Activated CD4-positive, alpha-beta T cell treated with anti-CD3 and anti-CD28 coated beads, Interleukin-2, amount 10 ng/mL, durations not matched to agents 24 days and 14 days (primary cell): Measurements from ENCODE around the gene PRODH. TPM values are rescaled to one million over a fixed set of nuclear protein-coding genes. Genes with fewer than 3 reads are reported as not detected.
"Not testable (repeated sequence)": the region's sequence is repeated elsewhere in the genome, so short reads cannot be mapped to it uniquely, and the experiment has no call there.

Experiments used
- DNase-seq: peaks from one replicate; pipeline ENCODE4 v3.0.0; 2022
- H3K27ac Mint-ChIP-seq: one replicate; pipeline ENCODE4 v1.8.0; 2022; ENCODE audit warnings: mild to moderate bottlenecking, mixed read lengths
- H3K27me3 Mint-ChIP-seq: one replicate; pipeline ENCODE4 v1.8.0; 2022; ENCODE audit warnings: mixed read lengths
- H3K36me3 Mint-ChIP-seq: one replicate; pipeline ENCODE4 v1.8.0; 2022; ENCODE audit warnings: low read depth, mild to moderate bottlenecking, mixed read lengths
- H3K4me1 Mint-ChIP-seq: one replicate; pipeline ENCODE4 v1.8.0; 2021; ENCODE audit warnings: mixed read lengths
- H3K4me3 Mint-ChIP-seq: one replicate; pipeline ENCODE4 v1.8.0; 2022; ENCODE audit warnings: mild to moderate bottlenecking, moderate library complexity, mixed read lengths
- H3K9me3 Mint-ChIP-seq: one replicate; pipeline ENCODE4 v1.8.0; 2021; ENCODE audit warnings: mixed read lengths
- intact Hi-C: fragments of 100-400 bp; cut with micrococcal nuclease; formaldehyde crosslinking; loops from one replicate; pipeline ENCODE4 v1.15.1; 2023
- total RNA-seq: library from RNA; stranded (reverse); gene quantifications from 2 replicates; pipeline ENCODE4 v1.2.3, GENCODE V29; 2022

PRODH gene
- total RNA-seq, 1 donor from 2014 or later, result 0.98 TPM

- DNase-seq, intact Hi-C loops, H3K36me3 Mint-ChIP-seq, H3K4me1 Mint-ChIP-seq, H3K4me3 Mint-ChIP-seq, H3K27me3 Mint-ChIP-seq, H3K27ac Mint-ChIP-seq, H3K9me3 Mint-ChIP-seq: not testable (repeated sequence)
These were observed 25.7 kb upstream of the PRODH start for GRCh38 chr22:18961632-18962307.

DNA sequence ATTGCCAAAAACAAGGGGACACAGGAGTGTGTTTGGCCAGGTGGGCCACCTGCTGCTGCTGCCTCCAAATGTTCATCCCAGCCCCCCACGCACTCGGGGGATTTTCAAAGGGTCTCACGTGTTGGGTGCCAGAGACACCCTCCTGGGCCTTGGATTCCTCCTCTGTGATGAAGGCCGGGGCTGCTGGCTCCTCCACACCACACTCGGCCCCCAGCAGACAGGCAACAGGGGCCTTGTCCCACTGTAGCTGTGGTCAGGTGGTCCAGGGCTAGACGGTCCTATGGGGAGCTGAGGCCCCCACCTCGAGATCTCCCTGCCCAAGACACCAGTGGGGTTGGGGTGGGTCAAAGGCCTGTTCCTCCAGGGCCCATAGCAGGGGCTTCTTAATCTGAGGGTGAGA lies 25.1 kb upstream of the PRODH start:
- H3K27me3 Mint-ChIP-seq, H3K27ac Mint-ChIP-seq, H3K9me3 Mint-ChIP-seq, H3K4me1 Mint-ChIP-seq, DNase-seq, H3K36me3 Mint-ChIP-seq, intact Hi-C loops, H3K4me3 Mint-ChIP-seq: not testable (repeated sequence)

DNA sequence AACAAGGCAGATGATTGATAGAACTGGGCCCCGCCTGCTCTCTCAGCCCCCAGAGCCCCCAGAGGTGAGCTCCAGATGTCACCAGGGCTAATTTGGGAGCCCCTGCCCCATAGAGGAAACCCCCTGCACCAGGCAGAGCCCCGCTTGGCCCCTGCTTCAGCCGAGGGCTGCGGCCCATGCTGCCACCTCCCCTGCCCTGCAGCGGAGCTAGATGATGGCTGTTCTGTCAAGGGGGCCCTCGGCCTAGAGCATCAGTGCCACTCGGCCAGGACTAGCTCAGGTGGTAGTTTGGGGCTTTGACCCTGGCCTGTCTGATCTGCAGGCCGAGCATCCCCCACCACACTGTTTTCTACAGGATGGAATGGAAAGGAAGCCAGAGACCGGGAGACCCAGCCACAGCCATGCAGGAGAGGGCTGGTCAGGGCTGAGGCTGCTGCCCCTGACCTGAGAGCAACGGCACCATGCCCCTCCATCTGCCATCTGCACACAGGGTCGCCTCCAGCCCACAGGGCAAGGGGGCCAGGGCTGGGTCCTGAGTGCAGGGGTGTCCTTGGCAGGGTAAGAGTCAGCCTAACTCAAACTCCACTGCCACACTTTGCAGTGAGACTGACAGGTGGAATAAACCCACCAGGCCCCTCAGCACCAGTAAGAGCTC lies 24.2 kb upstream of the PRODH start:
- H3K4me3 Mint-ChIP-seq, intact Hi-C loops, DNase-seq, H3K4me1 Mint-ChIP-seq, H3K27ac Mint-ChIP-seq, H3K27me3 Mint-ChIP-seq, H3K9me3 Mint-ChIP-seq, H3K36me3 Mint-ChIP-seq: not testable (repeated sequence)

- H3K27me3 Mint-ChIP-seq, intact Hi-C loops, H3K9me3 Mint-ChIP-seq, DNase-seq, H3K27ac Mint-ChIP-seq, H3K36me3 Mint-ChIP-seq, H3K4me3 Mint-ChIP-seq, H3K4me1 Mint-ChIP-seq: not testable (repeated sequence)
These were observed 23.6 kb upstream of the PRODH start for GRCh38 chr22:18959741-18960140.

DNA sequence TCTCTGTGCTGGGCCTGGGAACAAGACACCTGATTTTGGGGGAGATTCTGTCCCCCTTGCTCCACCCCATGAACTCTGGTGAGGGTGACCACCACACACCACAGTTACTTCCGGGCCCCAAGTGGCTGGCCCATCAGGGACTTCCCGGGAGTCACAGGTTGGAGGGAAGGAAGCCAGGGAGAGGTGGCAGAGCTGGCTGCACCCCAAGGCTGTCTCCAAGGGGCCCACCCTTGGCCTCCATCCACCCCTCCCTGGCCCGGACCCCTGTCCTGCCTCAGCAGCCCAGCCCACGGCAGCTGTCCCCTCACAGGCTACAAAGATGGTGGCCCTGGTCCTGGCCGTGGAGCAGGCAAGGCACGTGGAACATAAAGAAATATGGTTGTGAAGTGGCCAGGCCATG lies 23.2 kb upstream of the PRODH start:
- H3K9me3 Mint-ChIP-seq, intact Hi-C loops, H3K4me3 Mint-ChIP-seq, H3K36me3 Mint-ChIP-seq, H3K4me1 Mint-ChIP-seq, DNase-seq, H3K27ac Mint-ChIP-seq, H3K27me3 Mint-ChIP-seq: not testable (repeated sequence)

DNA sequence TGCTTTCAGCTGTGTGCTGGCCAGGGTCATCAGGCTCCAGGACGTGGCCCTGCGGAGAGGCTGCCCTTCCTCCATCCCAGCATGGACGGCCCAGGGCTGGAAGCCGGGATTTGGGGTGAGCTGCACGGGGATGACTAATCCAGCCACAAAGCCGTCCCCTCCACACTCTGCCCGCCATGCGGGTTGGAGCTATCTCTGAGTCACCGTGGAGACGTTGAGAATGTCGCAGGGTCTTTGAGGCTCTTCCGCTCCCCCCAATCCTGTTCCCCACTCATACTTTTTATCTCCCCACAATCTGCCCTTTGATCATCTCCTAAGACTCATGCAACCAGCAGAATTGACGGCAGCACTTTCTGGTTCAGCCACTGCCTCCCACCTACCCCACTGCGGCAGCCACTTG lies 22.6 kb upstream of the PRODH start:
- H3K27me3 Mint-ChIP-seq, H3K27ac Mint-ChIP-seq, H3K4me3 Mint-ChIP-seq, H3K36me3 Mint-ChIP-seq, H3K4me1 Mint-ChIP-seq, DNase-seq, H3K9me3 Mint-ChIP-seq, intact Hi-C loops: not testable (repeated sequence)

DNA sequence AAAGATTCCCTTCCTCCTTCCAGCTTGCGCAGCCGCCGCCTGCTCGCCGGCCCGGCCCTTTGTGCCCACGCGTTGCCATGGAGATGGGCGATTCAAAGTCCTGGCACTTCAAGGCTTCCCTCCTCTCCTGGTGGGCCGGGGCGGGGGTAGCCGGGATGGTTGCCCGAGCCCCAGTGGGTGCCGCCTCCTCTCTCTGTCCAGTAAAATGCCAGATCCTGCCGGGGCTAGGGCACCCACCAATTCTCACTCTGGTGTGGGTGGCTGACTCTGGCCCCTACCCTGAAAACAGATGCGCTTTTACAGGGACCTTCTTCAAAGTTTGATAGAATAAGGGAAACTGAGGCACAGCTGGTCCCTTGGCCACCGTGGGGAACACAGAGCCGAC lies 22.2 kb upstream of the PRODH start:
- H3K4me1 Mint-ChIP-seq, H3K27ac Mint-ChIP-seq, H3K36me3 Mint-ChIP-seq, H3K4me3 Mint-ChIP-seq, H3K9me3 Mint-ChIP-seq, intact Hi-C loops, H3K27me3 Mint-ChIP-seq, DNase-seq: not testable (repeated sequence)

DNA sequence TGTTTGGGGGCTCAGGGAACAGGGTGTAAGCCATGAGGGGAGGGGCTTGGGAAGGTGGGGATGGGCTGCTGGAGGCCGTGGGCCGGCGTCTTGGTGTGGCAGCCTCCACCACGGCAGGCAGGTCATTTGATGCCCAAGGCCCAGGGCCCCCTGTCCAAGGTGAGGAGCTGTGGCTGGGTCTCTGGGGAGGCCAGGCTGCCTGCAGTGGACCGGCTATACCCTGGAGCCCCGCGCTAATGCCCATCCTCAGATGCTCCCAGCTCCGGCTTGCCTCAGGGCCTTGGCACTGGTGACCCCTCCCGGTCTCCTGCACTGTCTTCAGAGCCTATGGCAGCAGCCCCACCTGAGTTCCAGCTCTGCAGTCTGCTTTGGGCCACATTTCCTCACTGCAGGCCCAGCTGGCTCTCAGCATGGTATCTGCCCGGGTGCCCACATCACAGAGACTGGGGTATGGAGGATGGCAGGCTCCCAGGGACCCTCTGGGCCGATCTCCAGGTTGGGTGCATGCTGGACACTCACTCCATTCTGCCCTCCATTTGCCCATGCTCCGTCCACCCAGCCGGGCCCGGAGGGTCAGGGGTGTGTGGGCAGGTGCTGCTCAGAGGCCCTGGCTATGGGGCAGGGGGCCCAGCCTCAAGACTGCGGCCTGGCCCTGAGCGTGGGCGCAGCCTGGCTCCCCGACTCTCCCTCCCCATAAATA lies 21.7 kb upstream of the PRODH start:
- H3K27ac Mint-ChIP-seq, H3K4me3 Mint-ChIP-seq, DNase-seq, H3K9me3 Mint-ChIP-seq, H3K4me1 Mint-ChIP-seq, intact Hi-C loops, H3K27me3 Mint-ChIP-seq, H3K36me3 Mint-ChIP-seq: not testable (repeated sequence)

GRCh38 chr22:18956956-18957355 lies 20.9 kb upstream of the PRODH start:
- H3K9me3 Mint-ChIP-seq, H3K27ac Mint-ChIP-seq, intact Hi-C loops: not testable (repeated sequence)

DNA sequence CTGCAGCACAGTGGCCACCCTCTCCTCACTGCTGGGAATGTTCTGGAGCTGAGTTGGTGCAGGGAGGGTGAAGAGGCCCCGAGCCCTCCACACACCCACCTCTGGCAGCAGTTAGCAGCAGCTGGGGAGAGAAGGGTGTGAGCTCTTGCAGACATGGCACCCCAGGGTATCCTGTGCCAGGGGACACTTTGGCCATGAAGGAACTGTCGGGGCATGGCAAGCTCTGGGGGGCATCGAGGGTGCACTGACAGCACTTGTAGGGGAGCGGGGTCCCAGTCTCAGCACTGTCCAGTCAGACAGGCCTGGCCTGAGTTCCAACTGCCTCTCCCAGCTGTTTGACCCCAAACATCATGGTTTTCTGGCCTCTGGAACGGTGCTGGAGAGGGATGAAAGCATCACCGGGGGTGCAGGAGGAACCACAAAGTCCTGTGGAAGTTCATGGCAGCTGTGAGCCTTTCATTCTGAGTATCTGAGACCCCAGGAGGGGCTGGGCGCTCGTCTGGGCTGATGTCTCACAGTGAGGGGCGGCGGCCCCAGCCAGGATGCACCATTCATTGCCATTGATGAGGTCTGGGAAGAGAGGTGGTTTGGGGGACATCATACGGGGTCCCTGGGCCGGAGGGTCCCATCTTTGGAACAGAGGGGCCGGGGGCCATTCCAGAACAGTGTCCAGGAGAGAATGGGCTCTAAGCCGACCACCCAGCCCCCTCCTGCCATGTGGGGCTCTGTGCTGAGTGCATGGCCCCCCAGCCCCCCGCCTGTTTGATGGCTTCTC lies 20.2 kb upstream of the PRODH start:
- intact Hi-C loops, H3K4me3 Mint-ChIP-seq, H3K27me3 Mint-ChIP-seq, H3K4me1 Mint-ChIP-seq, H3K9me3 Mint-ChIP-seq, H3K27ac Mint-ChIP-seq, H3K36me3 Mint-ChIP-seq, DNase-seq: not testable (repeated sequence)

More at GRCh38 chr22:18956956-18957355, 20.9 kb upstream of the PRODH start:
- H3K36me3 Mint-ChIP-seq, H3K4me3 Mint-ChIP-seq, H3K4me1 Mint-ChIP-seq, H3K27me3 Mint-ChIP-seq, DNase-seq: not testable (repeated sequence)

DNA sequence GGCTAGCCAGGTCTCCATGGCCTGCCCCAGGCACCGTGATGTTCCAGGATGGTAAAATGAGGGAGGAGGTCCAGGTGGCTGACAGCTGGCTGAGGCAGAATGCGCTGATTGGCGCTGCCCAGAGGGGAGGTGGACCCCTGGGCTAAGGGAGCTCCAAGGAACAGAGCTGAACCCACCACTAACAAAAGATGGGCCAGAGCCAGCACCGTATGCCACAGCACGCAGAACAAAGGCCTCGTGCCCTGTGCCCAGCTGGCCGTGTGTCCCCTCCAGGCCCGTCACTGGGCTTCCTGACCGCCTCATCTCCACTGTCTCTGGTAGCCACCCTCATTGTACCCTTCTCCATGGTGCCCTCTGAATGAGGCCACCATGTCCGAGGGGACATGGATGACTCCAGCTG lies 19.6 kb upstream of the PRODH start:
- no peak overlapping the region for H3K4me3 Mint-ChIP-seq
- H3K27me3 Mint-ChIP-seq, result no peaks in the 10 kb centered on the region
- intact Hi-C loops, result no loop called here
- no peaks in the 10 kb centered on the region for H3K9me3 Mint-ChIP-seq
- DNase-seq, result no peak
- H3K27ac Mint-ChIP-seq, result no peak overlapping the region
- H3K36me3 Mint-ChIP-seq, result no peaks in the 10 kb centered on the region
- H3K4me1 Mint-ChIP-seq, result peaks cover 2% of the 10 kb centered on the region

GRCh38 chr22:18954990-18955571 lies 19.0 kb upstream of the PRODH start:
- H3K36me3 Mint-ChIP-seq, result no peaks in the 10 kb centered on the region
- DNase-seq, result no peak
- H3K9me3 Mint-ChIP-seq, result no peaks in the 10 kb centered on the region
- H3K27ac Mint-ChIP-seq, result no peak overlapping the region
- H3K4me3 Mint-ChIP-seq, result no peak overlapping the region
- intact Hi-C loops, result no loop called here
- H3K4me1 Mint-ChIP-seq, result peaks cover 2% of the 10 kb centered on the region
- no peaks in the 10 kb centered on the region for H3K27me3 Mint-ChIP-seq

DNA sequence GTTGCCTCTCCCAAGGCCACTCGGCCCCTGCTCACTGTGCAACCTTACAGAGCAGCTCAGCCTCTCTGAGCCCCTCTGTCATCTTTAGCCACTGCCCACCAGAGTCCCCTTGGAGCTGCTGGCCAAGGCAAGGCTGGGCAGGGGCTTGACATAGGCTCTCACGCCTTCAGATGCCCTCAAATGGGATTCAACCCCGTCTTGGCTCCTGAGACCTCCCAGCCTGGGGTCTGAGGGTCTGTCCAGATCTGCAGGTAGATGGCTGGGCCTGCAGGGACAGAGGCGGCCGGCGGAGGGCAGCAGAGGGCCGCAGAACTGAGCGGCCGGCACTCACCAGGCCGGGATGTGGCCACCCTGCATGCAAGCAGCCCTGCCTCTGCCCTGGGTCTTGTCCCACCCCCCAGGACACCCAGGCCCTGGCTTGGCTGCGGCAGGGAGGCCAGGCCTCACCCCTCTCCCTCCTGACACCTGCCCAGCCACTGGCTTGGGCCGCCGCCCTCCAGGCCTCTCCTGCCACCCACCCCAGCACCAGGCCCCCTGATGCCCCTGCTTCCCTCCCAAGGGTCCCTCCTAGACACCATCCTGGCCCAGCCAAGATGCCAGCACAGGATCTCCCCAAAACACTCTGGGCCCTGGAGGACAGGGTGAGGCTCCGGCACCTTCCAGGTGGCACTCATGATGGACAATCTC lies 18.4 kb upstream of the PRODH start:
- DNase-seq, result peak; percentile 88
- H3K36me3 Mint-ChIP-seq, H3K4me1 Mint-ChIP-seq, intact Hi-C loops, H3K27ac Mint-ChIP-seq, H3K4me3 Mint-ChIP-seq, H3K27me3 Mint-ChIP-seq, H3K9me3 Mint-ChIP-seq: not testable (repeated sequence)
